ENCODE data around the gene ARHGEF40.

ARHGEF40 gene

GRCh38 chr14:21054123-21054767 is 15.9 kb upstream of the ARHGEF40 start:
- no peak for TF ChIP-seq CTCF (IDR thresholded peaks at IDR 0.05; ENCODE audit: low read depth, low read length)
- no peak for DNase-seq (ENCODE audit: low read depth in 2 of 2)
- no peak overlapping the region for H3K4me3 ChIP-seq (replicated peaks in 1 of 2; ENCODE audit: low read depth in 2 of 2, low read length in 2 of 2)

DNA sequence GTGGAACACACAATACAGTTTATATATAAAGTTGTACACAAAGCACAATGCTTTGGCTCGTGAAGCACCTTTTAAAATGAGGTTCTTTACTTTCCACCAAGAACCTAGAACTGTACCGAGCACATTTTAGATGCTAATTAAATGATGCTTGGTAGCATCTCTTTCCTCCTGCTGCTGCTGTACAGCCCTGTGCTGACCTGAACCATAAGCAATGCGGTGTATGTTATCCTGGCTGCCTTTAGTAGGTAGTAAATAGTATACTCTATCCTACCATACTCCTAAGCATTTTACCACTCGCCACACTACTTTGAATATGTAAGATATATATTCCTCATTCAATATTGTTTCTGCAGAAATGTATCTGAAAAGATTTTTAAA is 15.3 kb upstream of the ARHGEF40 start:
- no peak overlapping the region for H3K4me3 ChIP-seq (replicated peaks in 1 of 2; ENCODE audit: low read depth in 2 of 2, low read length in 2 of 2)
- no peak for DNase-seq (ENCODE audit: low read depth in 2 of 2)
- no peak for TF ChIP-seq CTCF (IDR thresholded peaks at IDR 0.05; ENCODE audit: low read depth, low read length)

GRCh38 chr14:21055432-21056117 is 14.5 kb upstream of the ARHGEF40 start:
- TF ChIP-seq CTCF (IDR thresholded peaks at IDR 0.05; ENCODE audit: low read depth, low read length): no peak
- DNase-seq (ENCODE audit: low read depth in 2 of 2): no peak
- H3K4me3 ChIP-seq (replicated peaks in 1 of 2; ENCODE audit: low read depth in 2 of 2, low read length in 2 of 2): no peak overlapping the region

DNA sequence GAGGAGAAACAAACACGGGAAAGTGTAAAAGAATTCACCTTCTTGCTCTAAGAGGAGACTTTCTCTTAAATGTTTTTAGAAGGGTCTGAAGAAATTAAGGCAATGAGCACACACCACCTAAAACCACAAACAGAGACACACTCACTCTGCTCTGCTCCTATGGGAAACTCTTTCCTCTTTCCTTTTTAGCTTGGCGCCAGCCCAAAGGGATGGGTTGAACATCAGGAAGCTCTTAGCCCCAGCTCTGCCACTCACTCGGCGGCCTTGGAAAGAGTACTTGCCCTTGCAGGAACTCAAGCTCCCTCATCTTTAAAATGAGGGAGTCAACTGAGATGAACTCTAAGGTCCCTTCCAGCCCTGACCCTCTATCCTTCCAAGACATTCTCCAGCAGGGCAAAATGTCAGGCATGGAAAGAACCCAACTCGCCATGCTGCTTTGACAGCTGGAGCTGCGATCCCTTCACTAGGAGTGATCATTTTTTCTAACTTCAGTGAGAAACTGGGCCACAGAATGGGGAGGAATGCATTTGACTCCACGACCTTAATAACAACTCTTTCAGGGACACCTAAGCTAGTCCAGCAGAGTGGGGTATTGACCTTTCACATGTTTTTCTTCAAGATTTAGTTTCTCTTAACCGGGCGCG is 13.5 kb upstream of the ARHGEF40 start:
- no peak for TF ChIP-seq CTCF (IDR thresholded peaks at IDR 0.05; ENCODE audit: low read depth, low read length)

DNA sequence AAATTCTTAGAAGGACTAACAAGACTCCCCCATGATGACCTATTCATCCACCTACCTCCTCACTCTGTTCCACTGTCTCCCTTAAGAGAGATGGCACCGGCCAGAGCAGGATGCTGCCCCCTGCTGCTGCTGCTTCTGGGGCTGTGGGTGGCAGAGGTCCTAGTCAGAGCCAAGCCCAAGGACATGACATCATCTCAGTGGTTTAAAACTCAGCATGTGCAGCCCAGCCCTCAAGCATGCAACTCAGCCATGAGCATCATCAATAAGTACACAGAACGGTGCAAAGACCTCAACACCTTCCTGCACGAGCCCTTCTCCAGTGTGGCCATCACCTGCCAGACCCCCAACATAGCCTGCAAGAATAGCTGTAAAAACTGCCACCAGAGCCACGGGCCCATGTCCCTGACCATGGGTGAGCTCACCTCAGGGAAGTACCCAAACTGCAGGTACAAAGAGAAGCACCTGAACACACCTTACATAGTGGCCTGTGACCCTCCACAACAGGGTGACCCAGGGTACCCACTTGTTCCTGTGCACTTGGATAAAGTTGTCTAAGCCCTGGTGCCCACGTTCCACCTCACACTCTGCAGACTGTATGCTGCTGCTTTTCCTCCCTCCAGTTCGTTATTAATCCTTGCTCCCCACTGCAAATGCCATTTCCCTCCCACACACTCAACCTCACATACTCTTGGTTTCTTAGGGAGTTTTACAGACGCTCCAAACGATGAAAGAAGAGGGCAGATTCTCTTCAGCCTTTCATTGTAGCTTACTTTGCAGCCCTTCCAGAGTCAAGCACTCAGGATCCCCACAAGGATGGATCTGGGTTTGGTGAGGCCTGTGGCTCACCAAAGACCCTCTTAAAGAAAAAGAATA is 12.1 kb upstream of the ARHGEF40 start, which contains the start of gene RNASE8:
Gene RNASE8 (plus strand): TSS at position 20 of the 873 bp plus-strand sequence. CDS start 71 bp downstream, at position 91.
- no peak within 1 kb of the TSS for H3K4me3 ChIP-seq (replicated peaks in 1 of 2; ENCODE audit: low read depth in 2 of 2, low read length in 2 of 2)
- DNase-seq (ENCODE audit: low read depth in 2 of 2): no peak
- TF ChIP-seq CTCF (IDR thresholded peaks at IDR 0.05; ENCODE audit: low read depth, low read length): no peak

More for the DNA sequence above, 13.5 kb upstream of the ARHGEF40 start:
- H3K4me3 ChIP-seq (replicated peaks in 1 of 2; ENCODE audit: low read depth in 2 of 2, low read length in 2 of 2): no peak overlapping the region
- DNase-seq (ENCODE audit: low read depth in 2 of 2): peak; percentile 46 to 64

DNA sequence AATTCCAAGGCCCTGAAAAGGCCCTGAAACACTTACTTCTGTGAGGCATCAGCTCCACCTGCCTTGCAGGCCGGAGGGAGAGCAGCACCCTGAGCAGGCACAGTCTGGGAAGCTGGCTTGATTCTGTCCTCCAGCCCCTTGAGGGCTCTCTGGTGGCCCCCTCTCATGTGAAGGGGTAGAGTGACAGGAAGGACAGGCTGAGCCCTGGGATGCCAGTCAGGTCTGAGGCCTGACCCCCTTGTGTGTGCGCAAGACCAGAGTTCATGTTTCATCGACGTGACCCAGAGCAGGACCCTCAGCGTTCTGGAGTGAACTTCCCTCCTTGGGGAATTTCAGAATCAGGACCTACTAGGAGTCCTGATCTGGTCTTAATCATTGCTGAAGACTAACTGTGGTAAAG is 11.2 kb upstream of the ARHGEF40 start:
- H3K4me3 ChIP-seq (replicated peaks in 1 of 2; ENCODE audit: low read depth in 2 of 2, low read length in 2 of 2): no peak overlapping the region
- no peak for TF ChIP-seq CTCF (IDR thresholded peaks at IDR 0.05; ENCODE audit: low read depth, low read length)
- no peak for DNase-seq (ENCODE audit: low read depth in 2 of 2)
